GM19397 (cell line): Measurements from ENCODE around the gene TEAD1.

Experiments used
- ATAC-seq: cut with Tn5 transposase; IDR thresholded peaks from one replicate; pipeline ENCODE4 v1.9.1; 2021; ENCODE audit warnings: mild to moderate bottlenecking, moderate library complexity; ENCODE audit not compliant: unreplicated experiment

The TEAD1 gene

GRCh38 chr11:12685229-12685628 lies 11.0 kb downstream of the TEAD1 start:
- no peak for ATAC-seq

- ATAC-seq = no peak
Measured at GRCh38 chr11:12686246-12687060, 12.2 kb downstream of the TEAD1 start.

- ATAC-seq = no peak
Measured at GRCh38 chr11:12687216-12687623, 13.0 kb downstream of the TEAD1 start.

DNA sequence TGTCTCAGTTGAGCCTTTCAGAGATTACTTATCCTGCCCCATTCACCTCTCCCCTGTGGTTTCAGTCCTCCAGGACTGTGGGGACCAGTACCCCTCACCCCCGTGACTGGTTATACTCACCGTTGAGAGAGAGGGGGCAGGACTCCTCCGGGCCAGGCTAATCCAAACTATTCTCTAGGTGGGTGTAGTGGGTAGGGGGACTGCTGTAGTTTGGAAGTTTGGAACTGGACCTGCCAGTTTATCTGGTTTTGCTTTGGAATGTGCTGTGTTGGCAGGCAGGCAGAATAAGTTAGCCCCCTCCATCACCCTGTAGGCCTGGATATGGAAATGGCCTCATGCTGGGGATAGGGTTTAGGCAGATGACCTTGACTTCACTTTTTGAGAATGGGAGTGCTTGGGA lies 13.5 kb downstream of the TEAD1 start:
- ATAC-seq = no peak

DNA sequence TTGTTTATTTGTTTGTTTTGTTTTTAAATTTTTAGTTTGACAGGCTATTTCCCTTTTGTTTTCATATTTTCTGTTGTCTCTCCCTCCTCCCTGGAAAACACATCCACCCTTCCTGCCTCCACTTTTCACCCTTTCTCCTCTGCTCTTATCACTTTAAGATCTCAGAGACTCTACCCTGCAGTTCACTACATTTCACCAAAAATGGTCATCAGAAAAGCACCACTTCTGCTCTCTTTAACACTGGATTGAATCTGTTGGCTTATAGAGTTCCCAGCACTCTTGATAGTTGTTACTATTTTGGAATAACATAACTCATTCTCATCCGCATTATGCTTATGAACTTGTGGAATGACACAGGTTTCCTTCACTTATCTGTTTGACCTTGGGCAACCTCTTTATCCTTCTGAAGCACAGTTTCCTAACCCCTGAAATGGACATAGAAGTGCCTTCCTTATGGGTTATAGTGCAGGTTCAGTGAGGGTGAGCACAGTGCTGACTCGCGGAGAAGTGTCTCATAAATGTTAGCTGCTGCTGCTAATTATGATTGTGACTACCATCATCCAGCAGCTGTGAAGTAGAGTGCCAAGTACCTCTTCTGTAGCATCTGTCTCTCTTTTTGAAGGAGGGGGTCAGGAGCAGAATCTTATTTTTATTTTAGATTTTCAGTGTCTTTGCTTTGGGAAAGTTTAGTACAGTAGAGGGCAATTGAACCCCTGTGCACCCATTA lies 15.0 kb downstream of the TEAD1 start:
- ATAC-seq = no peak

DNA sequence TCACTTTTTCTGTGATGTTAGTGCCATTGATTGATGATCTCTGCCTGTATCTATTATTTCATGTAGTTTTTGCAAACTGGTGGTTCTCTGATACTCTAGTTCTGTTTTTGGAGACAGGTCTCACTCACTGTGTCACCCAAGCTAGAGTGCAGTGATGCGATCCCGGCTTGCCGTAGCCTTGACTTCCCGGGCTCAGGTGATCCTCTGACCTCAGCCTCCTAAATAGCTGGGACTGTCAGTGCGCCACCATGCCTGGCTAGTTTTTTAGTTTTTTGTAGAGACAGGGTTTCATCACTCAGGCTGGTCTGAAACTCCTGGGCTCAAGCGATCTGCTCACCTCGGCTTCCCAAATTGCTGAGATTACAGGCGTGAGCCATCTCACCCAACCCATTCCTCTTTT lies 16.4 kb downstream of the TEAD1 start:
- ATAC-seq = no peak

GRCh38 chr11:12691473-12691872 lies 17.3 kb downstream of the TEAD1 start:
- no peak for ATAC-seq

- no peak for ATAC-seq
Measured at GRCh38 chr11:12692229-12693075, 18.2 kb downstream of the TEAD1 start.

DNA sequence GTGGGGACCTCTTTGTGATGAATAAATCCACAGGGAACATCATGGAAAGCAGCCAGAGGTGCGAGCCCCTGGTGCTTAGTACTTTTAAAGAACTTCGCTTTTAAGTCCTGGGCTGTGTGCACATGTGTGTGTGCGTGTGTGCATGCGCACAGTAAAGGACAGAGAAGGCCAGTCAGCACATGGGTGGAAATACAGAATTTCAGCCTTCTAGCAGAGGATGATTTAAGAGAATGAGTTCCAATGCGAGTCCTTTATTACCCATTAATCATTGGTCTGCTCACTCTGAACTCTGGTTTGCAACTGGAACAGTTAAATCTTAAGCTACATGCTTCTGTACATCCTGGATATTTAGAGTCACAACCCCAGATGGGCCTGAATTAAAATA lies 18.9 kb downstream of the TEAD1 start:
- ATAC-seq = no peak

DNA sequence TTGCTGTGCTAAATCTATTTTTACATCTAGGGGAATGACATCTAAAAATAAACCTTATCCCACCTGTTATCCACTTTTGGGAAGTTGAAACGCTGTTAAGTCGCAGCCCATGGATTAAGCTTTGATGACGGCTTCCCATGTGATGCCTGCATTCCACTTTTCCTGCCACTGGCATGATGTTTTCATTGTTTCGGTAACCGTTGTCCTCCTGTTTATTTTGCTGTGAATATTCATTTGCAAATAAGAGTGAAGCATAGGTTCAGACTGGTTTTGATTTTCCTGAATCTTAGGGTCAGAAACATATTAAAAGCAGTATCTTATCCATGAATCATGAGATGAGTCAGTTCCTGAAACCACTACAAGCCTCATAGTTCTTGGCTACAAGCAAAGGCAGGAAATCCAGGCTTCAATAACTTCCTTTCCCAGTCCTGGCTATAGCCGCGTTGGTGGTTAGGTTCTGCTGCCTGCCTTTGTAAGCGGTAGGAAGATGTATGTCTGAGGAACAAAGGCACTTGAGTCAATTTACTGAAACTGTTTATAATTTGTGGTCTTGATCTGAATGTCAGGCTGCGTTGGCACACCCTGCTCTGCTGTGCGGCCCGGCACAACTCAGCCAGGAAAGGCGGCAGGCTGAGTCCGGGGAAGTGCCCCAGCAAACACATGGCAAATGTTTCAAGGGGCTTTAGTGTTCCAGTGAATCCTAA lies 19.4 kb downstream of the TEAD1 start:
- no peak for ATAC-seq

GRCh38 chr11:12694183-12694531 lies 19.9 kb downstream of the TEAD1 start:
- ATAC-seq = no peak

GRCh38 chr11:12695221-12695794 lies 21.1 kb downstream of the TEAD1 start:
- ATAC-seq = no peak

- ATAC-seq = no peak
Measured at GRCh38 chr11:12695873-12696272, 21.7 kb downstream of the TEAD1 start.

GRCh38 chr11:12696911-12697581 lies 22.8 kb downstream of the TEAD1 start:
- no peak for ATAC-seq

DNA sequence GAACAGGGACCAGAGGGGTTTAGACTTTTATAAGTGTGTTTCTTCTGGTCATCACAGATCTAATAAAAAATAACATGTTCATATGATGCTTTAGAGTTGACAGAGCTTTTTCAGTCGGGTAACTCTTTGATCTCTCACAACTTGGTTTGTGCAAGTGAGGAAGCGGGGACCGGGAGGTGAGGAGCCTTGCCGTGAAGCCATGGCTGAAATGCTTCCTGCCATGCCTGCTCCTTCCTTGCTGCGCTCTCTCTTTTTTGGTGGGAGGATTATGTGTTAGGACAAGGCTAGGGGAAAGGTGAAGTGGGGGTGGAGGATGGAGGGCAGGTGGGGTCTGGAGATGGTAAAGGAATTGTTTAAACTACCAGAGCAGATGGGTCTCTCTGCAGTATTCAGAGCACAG lies 23.8 kb downstream of the TEAD1 start:
- no peak for ATAC-seq

GRCh38 chr11:12701811-12702592 lies 27.8 kb downstream of the TEAD1 start:
- no peak for ATAC-seq

DNA sequence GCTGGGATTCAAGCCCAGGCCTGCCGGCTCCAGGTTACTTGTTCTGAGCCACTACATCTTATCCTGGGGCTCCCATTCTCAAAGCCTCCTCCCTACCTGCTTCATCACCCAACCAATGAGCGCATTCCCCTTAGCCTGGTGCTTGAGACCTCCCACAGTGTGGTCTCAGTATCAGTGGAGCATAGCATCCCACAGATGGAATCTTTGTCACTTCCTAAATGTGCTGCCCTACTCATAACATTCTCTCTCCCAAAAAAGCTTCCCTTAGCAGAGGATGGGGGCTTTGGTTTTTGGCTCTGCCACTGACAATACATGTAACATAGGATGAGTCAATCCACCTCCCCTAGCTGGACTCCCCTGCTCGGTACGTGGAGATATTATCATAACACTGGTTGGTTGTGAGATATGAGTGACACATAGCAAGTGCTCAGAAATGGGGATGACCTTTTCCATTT lies 28.8 kb downstream of the TEAD1 start:
- no peak for ATAC-seq

GRCh38 chr11:12704049-12704448 lies 29.8 kb downstream of the TEAD1 start:
- ATAC-seq = no peak

DNA sequence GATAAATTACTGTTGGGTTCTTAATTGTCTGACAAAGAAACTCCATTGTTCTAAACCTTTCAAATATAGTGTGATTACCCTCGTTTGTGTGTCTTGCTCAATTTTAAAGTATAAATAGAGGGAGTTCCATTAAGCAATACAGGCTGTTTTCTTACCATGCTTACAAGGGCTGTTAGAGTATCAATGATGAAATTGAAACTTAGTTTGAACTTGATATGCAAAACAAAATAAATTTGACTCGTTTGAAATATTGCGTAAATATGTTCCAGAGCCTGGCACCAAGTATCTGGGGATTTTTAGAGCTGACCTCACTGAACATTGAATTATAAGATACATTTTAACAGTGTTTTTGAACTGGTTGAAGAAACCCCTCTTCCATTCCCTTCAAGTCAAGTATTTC lies 31.7 kb downstream of the TEAD1 start:
- no peak for ATAC-seq
